ENCODE data around the gene MC3R.

DNA sequence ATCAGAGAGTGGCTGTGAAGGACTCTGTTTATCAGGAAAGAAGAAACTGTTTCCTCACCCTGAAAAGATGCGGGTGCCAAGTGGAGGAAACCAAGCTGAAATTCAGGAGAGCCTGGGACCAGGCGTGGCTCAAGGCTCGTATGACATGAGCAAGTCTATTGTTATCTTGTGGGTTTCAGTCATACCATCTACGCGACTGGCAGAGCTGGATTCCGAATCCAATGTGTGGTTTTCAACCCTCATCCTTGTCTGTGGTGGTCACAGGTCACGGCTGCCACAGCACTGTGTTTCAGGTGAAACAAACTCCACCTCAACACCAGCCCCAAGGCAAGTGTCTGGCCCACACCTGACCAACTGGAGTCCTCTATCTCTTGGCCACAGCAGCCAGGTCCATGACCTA is 9.1 kb downstream of the MC3R start:
- TF ChIP-seq, protein P1, sequence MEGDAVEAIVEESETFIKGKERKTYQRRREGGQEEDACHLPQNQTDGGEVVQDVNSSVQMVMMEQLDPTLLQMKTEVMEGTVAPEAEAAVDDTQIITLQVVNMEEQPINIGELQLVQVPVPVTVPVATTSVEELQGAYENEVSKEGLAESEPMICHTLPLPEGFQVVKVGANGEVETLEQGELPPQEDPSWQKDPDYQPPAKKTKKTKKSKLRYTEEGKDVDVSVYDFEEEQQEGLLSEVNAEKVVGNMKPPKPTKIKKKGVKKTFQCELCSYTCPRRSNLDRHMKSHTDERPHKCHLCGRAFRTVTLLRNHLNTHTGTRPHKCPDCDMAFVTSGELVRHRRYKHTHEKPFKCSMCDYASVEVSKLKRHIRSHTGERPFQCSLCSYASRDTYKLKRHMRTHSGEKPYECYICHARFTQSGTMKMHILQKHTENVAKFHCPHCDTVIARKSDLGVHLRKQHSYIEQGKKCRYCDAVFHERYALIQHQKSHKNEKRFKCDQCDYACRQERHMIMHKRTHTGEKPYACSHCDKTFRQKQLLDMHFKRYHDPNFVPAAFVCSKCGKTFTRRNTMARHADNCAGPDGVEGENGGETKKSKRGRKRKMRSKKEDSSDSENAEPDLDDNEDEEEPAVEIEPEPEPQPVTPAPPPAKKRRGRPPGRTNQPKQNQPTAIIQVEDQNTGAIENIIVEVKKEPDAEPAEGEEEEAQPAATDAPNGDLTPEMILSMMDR (conservative IDR thresholded peaks at IDR 0.05; ENCODE audit: low read depth, low read length), result no peak
- TF ChIP-seq MAFK (IDR thresholded peaks at IDR 0.05; ENCODE audit: low read depth, low read length), result no peak
- TF ChIP-seq MXI1 (IDR thresholded peaks at IDR 0.05; ENCODE audit: borderline replicate concordance, low read depth, low read length), result no peak
- no peak for TF ChIP-seq POLR2A (IDR thresholded peaks at IDR 0.05; ENCODE audit: low read depth, low read length)
- TF ChIP-seq NFE2L2 (IDR thresholded peaks at IDR 0.05; ENCODE audit: low read depth, low read length), result no peak
- no peak for TF ChIP-seq RCOR1 (IDR thresholded peaks at IDR 0.05; ENCODE audit: insufficient replicate concordance, low read length)
- TF ChIP-seq RAD21 (IDR thresholded peaks at IDR 0.05; ENCODE audit: low read length), result no peak

Data from IMR-90 (cell line).